ENCODE results near the gene MT1A.

MT1A gene

GRCh38 chr16:56637814-56638750 lies at the start of gene MT1A:
TSS of gene MT1A (plus strand) at chr16:56638666. CDS start at chr16:56638739, 73 bp downstream.
- DNase-seq = no peak

GRCh38 chr16:56588781-56589140 lies 49.7 kb upstream of the MT1A start:
- DNase-seq = no peak

GRCh38 chr16:56589141-56590039 lies 49.1 kb upstream of the MT1A start, which contains the start of gene MT3:
TSS of gene MT3 (plus strand) at chr16:56589528. CDS start at chr16:56589591, 63 bp downstream.
- DNase-seq = peak; percentile 12

- no peak for DNase-seq
These were observed 46.9 kb upstream of the MT1A start for GRCh38 chr16:56591377-56592060.

- no peak for DNase-seq
These were observed 44.7 kb upstream of the MT1A start for GRCh38 chr16:56593573-56594291.

- no peak for DNase-seq
These were observed 44.2 kb upstream of the MT1A start for GRCh38 chr16:56594292-56594619.

- no peak for DNase-seq
These were observed 38.0 kb upstream of the MT1A start for GRCh38 chr16:56600398-56600999.

- DNase-seq = no peak
These were observed 37.1 kb upstream of the MT1A start for GRCh38 chr16:56601325-56601724.

GRCh38 chr16:56603589-56603988 lies 34.9 kb upstream of the MT1A start:
- DNase-seq = peak; percentile 10

GRCh38 chr16:56604966-56605365 lies 33.5 kb upstream of the MT1A start:
- DNase-seq = no peak

- no peak for DNase-seq
These were observed 33.0 kb upstream of the MT1A start for GRCh38 chr16:56605475-56605874.

- no peak for DNase-seq
These were observed 32.4 kb upstream of the MT1A start for GRCh38 chr16:56606071-56606475.

- DNase-seq = no peak
These were observed 31.9 kb upstream of the MT1A start for GRCh38 chr16:56606476-56607108.

- no peak for DNase-seq
These were observed 31.3 kb upstream of the MT1A start for GRCh38 chr16:56607109-56607618.

- no peak for DNase-seq
These were observed 30.8 kb upstream of the MT1A start for GRCh38 chr16:56607675-56608042.

- DNase-seq = peak; percentile 92
These were observed 30.2 kb upstream of the MT1A start, which contains the start of gene MT2A for GRCh38 chr16:56608043-56608875. TSS of gene MT2A (plus strand) at chr16:56608584. CDS start at chr16:56608656, 72 bp downstream.

GRCh38 chr16:56608876-56609462 lies 29.5 kb upstream of the MT1A start:
- DNase-seq = no peak

GRCh38 chr16:56609463-56609921 lies 29.0 kb upstream of the MT1A start:
- no peak for DNase-seq

- DNase-seq = peak; percentile 14
These were observed 28.4 kb upstream of the MT1A start for GRCh38 chr16:56610017-56610608.

All from NCI-H526 treated with DMSO at 0.1 percent for 48 hours (cell line).